Epithelial cell of prostate (primary cell): ENCODE results near the gene SLC13A4.
"Not testable (repeated sequence)": the region's sequence is repeated elsewhere in the genome, so short reads cannot be mapped to it uniquely, and the experiment has no call there.

ENCODE experiments used
- DNase-seq: peaks from one replicate; pipeline ENCODE4 v3.0.0-alpha.2; 2011; ENCODE audit warnings: low read depth, low spot score
- H3K27ac ChIP-seq: fragments of 450-650 bp; 2 replicates; pipeline ENCODE4 v1.5.1; 2017; ENCODE audit warnings: mild to moderate bottlenecking

SLC13A4 gene, protein sequence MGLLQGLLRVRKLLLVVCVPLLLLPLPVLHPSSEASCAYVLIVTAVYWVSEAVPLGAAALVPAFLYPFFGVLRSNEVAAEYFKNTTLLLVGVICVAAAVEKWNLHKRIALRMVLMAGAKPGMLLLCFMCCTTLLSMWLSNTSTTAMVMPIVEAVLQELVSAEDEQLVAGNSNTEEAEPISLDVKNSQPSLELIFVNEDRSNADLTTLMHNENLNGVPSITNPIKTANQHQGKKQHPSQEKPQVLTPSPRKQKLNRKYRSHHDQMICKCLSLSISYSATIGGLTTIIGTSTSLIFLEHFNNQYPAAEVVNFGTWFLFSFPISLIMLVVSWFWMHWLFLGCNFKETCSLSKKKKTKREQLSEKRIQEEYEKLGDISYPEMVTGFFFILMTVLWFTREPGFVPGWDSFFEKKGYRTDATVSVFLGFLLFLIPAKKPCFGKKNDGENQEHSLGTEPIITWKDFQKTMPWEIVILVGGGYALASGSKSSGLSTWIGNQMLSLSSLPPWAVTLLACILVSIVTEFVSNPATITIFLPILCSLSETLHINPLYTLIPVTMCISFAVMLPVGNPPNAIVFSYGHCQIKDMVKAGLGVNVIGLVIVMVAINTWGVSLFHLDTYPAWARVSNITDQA

DNA sequence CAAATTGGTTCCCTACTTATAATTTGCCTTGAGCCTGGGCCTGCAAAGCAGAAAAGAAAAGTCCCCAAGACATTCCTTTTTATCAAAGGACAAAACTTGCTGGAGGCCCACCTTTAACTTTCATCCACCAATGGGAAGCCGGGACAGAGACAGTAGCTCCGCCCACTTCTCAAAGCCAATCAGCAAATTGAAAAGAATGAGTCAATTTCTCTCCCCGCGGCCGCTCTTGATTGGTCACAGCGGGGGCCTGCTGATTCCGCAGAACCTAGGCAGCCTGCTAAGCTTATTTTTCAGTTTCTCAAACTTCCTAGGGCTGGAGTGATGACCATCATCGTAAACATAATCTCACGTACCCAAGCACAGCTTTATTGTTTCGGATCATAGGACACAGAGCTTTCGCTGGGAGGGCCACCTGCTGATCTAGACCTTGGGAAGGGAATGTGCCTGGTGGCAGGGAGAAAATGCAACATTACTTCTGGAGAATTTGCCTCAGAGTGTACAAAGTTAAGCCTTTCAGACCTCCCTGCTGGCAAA lies at the start of gene SLC13A4:
Gene SLC13A4, minus strand, starts transcription at position 51 of the 534 bp plus-strand sequence. CDS start 690 bp downstream, outside the sequence.
- no peak for DNase-seq
- no peak within 1 kb of the TSS for H3K27ac ChIP-seq

DNA sequence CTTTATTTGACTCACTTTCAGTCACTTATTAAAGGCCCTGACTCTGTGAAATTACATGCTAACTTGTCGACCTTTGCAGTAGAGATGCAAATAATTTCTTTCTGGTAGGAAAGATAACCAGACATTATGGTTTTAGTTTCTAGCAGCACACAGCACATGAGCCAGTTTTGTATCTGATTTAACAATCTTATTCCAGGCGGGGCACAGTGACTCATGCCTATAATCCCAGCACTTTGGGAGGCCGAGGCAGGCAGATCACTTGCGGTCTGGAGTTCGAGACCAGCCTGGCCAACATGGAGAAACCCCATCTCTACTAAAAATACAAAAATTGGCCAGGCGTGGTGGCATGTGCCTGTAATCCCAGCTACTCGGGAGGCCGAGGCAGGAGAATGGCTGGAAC lies 47.9 kb upstream of the SLC13A4 start:
- DNase-seq, result not testable (repeated sequence)

DNA sequence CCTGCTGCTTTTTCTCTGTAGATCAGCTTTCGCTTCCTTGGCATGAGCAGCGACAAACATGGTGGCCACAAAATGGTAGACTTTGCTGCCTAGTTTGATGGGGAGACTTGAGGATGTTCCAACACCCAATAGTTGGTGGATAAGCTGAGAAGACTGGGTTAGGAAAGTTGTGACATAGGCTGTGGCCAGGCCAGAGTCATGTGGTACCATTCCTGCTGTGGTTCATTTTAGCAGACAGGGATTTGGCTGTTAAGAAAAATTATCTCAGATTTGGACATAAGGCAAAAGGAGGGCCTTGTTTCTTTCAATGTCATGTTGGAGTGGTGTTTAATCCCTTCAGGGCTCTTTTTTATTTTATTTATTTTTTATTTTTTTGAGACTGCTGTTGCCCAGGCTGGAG lies 47.2 kb upstream of the SLC13A4 start:
- H3K27ac ChIP-seq, result peak overlapping the region; percentile 74
- no peak for DNase-seq

More for the DNA sequence above, 47.9 kb upstream of the SLC13A4 start:
- not testable (repeated sequence) for H3K27ac ChIP-seq

DNA sequence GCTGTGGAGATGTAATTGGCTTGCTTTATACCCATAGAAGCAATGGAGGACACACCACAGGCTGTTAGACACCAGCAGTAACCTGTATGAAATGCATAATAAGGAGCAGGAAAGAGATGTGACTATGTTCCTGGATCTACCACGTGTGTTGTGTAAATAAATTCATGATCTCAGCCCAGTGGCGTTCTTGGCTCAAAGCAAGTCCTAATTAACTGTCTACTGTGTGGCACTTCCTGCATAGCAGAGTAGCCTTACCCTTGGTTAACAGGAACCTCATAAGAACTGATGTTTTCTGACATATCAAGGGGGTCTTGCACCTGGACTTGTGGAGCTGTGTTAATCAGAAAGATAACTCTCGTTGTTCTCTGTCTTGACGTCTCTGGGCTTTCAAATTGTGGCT lies 46.3 kb upstream of the SLC13A4 start:
- DNase-seq, result peak; percentile 84
- peak overlapping the region; percentile 74 for H3K27ac ChIP-seq

DNA sequence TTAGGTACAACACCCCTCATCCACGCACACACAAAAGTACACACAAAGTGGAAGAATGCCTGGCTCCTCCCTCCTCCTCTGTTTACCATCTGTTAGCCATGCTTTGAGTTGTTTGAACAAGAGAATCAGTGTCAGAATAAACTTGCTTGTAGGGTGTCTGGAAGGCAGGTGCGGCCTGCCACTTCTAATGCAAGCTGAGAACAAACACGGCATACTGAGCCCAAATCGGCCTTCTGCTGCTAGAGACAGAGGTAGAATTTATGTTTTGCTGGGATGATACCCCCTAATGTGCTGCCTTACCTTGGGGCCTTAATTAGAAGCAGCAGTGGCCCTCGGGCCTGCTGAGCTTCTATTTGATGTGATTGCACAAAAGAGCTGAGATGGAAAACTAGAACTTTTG lies 45.5 kb upstream of the SLC13A4 start:
- no peak for DNase-seq
- H3K27ac ChIP-seq, result peak overlapping the region; percentile 74

DNA sequence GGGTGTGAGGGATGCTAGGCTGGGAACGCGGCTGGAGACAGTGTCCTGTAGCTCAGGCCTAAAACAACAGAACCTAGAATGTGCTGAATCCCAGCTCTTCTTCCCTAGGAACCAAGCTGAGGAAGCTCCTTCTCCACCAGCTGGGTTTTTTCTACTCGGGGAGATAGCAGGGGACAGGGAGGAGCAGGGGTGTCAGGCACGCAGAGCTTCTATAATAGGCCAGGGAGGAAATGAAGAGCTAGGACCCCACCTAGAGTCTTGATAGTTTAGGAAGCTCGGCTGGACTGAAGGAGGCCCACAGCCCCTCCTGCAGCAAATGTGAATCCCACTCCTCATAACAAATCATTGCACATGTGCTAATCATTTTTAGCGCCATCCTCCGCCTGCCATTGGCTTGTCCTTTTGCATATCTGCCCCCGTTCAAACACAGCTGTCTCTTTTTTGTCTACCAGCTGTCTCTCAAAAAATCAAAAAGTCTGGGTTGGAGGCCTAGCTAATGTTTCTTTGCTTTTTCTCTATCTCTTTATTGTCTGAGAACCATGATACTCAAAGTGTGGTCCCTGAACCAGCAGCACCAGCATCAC lies 44.7 kb upstream of the SLC13A4 start:
- DNase-seq, result no peak
- peak overlapping the region; percentile 74 for H3K27ac ChIP-seq

DNA sequence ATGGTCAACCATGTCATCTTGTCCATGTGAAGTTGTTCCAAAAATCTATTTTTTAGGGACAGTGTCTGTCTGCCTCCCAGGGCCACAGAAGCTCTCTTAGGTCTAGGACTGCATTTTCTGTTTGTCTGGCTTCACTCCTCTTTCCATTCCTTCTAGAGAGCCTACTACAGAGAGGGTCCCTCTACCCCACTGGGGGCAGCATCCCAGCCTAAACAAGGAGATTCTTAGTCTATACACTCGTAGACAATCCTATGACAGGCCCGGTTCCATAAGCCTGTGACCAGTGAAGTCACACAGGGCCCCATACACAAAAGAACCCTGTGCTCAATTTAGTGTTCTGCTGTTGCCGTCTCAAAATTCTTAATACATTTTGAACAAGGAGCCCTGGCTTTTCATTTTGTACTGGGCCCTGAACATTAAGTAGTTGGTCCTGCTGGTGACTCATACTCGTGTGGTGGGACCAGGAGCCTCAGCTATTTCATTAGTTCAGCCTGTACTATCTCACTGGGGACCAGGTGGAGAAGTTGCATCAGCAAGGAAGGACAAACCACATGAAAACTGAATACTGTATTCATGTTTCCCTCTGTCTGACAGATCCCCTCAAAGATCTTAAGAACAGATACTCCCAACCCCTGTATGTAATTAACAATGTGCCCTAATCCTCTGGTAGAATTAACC lies 44.1 kb upstream of the SLC13A4 start:
- DNase-seq, result no peak
- H3K27ac ChIP-seq, result peak overlapping the region; percentile 26

DNA sequence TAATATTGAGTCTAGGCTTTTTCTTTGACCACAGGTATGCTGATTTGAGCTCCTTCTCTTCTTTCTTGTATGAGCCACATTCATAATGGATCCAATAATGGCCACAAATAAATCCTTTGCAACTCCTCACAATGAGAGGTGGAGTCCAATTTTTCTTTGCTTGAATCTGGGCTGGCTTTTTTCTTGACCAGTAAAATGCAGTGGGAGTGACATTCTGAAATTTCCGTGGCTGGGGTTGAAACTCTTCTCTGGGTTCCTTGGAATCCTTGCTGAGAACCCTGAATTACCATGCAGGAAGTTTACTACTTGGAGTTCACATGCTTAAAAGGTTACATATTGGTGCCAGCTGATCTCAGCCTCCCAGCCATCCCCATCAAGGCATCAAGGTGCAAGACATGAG lies 43.1 kb upstream of the SLC13A4 start:
- H3K27ac ChIP-seq, result no peak overlapping the region
- no peak for DNase-seq

DNA sequence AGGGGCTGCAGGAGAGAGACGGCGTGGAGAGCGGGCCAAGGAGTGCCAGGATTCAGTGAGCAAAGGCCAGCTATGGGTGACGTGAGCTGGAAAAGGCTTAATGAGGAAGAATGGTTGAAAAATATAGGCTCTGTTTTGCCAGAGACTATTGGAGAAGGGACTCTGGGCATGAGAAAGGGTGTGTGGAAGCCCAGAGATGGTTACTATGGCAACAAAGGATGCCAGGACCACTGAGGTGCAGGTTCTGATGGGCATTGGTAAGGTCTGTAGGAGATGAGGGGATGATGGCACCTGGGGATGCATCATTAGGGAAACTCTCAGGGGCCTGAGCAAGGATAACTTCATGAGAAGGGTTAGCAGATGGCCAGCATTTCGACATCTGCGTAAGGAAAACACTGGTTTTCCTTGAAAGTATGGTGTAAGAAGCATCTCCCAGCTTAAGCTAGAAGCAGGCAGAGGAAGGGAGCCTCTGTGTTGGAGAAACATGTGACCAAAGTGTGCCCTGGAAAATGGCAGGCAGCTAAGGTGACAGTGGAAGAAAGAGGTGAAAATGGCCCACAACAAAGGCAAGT lies 42.2 kb upstream of the SLC13A4 start:
- H3K27ac ChIP-seq, result no peak overlapping the region
- no peak for DNase-seq

DNA sequence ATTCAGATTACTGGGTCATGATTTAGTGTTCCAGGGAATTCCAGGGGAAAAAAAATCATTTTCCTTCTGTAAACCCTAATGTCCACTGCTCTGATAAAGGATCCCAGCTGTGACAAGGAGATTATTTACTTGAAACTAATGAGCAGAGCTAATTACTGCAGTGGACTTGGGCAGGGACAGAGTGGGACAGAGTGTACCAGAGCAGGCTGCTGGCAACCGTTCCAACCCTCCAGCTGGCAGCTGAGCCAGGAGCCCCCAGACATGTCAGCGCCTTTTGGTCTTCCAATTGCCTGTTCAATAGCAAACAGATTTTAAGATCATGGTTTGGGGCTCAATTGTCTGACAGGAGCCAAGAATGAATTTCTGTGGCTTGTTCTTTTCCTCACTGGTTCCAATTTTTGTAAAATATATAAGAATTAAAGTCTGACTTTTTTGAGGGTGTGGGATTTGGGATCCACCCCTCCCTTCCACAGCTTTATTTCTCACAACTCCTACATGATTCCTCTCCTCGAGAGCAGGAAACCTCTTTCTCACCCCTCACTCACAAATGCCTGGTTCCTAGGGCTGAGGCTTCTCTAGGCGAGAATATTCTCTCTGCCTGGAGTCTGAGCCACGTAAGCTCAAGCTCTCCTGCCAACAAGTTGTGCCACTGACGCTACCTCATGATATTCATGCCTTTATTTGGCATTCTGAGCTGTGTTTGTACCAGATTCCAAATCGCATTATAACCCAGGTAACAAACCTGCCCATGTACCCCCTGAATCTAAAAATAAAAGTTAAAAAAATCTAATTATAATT lies 41.2 kb upstream of the SLC13A4 start:
- no peak for DNase-seq
- H3K27ac ChIP-seq, result no peak overlapping the region

DNA sequence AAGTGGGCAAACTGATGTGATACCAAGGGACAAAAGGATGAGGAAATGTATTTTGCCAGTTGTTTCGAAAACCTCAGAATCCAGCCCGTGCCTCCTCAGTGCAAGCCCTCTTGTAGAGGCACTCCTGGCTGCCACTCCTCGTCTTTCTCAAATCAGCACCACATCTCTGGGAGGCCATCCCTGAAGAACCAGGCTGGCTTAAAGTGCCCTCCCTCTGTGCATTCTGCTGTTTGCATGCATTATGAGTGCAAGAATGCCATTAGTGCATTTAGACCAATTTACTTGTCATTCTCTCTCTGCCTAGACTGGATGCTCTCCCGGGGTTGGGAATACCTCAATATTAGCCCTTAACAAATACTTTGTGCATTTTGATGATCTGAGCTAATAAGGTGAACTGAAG lies 40.5 kb upstream of the SLC13A4 start:
- DNase-seq, result no peak
- H3K27ac ChIP-seq, result no peak overlapping the region

DNA sequence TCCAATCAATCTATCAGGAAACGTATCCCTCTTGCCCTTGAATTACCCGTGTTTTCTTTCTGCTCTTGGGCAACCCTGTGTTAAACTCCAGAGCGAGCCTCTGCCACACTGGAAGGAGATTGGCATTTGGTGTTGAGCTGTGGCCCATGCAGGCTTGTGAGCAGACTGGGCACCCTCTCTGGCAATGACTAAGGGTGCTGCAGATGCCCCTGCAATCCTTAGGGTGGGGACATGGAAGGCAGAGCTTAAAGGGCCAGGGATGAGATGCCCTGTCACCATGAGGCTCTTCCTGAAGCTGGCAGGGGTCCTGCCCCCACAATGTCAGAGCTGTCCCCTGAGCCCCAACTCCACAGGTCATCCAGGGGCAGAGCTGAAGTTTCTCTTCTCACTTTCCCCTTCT lies 40.1 kb upstream of the SLC13A4 start:
- no peak for DNase-seq
- no peak overlapping the region for H3K27ac ChIP-seq

DNA sequence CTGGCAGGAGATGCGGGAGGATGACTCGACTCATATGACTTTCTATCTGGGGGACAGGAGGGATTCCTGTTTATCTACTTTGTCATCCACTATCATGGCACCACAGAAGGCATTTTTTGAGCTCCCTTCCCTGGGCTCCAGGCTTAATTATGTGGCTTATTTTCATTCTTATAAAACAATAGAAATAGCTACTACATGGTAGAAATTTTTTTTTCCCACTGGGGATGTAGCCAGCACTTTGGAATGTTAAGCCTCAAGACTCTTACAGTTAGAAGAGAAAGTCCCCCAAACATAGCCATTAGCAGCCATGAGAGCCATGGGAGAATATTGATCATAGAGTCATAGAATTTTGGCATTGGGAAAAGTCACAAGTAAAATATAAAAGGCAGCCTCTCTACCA lies 35.3 kb upstream of the SLC13A4 start:
- H3K27ac ChIP-seq, result no peak overlapping the region
- no peak for DNase-seq

DNA sequence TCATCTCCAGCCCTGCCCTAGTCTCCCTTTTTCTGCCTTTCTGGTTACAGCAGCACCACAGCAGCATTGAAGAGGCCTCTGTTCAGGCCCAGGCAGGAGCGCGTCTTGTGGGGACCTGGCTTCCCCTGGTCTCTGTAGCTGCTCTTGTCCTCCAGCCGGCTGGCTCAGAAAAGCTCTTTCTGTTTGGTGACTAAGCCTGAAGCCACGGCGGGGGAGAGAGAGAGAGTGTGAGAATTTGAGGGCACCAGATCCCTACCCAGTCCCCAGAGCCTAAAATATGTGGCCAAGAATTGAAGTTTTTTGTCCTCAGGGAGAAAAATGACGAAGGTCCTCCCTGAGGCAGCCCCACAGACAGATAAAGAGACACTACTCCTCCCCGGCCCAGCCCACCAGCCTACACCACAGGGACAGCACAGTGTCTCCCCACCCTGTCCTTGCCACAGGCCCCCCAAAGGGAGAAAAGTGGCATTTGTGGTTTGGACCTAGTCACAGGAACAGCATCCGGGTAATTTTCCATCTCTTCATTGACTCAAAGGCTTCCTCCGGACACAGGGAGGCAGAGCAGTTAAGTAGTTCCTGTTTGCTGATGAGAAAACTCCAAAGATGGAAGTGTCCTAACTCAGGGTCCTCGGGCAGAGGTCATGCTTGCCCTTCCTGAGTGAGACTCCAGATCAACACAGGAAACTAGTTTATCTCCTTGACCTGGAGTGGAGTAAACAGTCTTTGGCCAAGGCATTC lies 33.9 kb upstream of the SLC13A4 start:
- no peak for DNase-seq

DNA sequence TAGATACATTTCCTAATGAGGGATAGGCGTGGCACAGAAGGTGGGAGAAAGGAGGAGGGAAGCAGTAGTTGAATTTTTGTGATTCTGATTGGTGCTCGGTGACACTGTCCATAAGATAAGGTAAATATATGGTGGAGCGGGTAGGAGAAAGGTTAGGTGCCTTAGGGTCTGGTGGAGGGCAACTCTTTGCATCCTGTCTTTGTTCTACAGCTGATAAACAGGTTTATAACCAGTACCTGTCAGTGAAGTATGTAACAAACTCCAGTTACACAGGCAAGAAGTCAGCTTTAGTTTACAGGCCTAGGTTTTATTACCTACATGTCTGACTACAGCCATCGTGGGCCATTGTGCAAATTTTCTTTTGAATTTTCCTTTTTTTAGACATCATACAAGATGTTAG lies 31.5 kb upstream of the SLC13A4 start:
- no peak overlapping the region for H3K27ac ChIP-seq

More for the DNA sequence above, 33.9 kb upstream of the SLC13A4 start:
- H3K27ac ChIP-seq, result peak overlapping the region; percentile 33

DNA sequence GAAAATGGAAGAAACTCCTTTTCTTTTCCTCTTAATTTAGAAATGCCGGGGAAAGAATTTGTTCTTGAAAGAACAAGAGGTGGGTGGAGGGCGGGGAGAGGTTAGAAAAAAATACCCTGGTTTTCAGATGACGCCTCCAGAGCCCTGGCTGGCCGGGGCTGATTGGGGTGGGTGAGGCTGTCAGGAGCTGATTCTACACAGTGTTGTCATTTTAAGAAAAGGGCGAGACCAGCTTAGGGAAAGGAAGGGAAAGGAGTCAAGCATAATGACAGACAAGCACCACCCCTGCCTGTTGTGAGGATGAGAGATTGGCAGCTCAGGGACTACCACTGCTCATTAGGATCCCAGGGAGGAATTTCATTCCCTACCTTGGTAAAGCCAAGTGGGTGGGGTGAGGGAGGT lies 30.5 kb upstream of the SLC13A4 start:
- DNase-seq, result no peak
- peak overlapping the region; percentile 48 for H3K27ac ChIP-seq

More for the DNA sequence above, 31.5 kb upstream of the SLC13A4 start:
- DNase-seq, result no peak

DNA sequence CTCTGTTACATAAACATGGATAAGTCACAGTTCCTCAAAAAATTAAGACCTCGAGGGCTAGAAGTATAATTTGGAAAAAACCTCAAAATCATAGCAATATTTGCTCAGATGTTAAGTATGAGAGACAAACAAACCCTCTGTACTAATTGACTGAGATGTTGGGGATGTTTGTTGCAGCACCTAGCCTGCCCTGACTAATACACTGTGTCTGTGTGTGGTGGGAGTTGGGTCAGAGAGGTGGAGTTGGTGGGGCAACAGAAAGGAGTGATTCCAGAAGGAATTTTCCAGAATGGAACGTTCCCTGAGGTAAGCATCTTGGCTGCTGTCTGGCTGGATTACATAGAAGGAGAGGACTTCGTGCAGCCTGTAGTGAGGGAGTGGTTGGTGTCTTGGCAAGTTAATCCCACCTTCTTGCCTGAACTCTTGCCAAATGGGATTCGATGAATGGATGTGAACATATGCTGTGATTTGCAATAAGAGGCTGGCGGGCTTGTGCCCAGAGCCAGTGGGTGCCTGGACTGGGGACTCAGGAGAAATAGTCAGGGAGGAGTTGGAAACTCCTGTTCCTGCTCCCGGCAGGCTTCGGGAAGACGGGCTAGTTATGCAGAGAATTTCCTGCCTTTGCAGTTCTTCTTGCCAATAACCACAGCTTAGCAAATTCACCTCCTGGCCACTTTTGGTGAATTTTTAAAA lies 29.9 kb upstream of the SLC13A4 start:
- peak overlapping the region; percentile 48 for H3K27ac ChIP-seq
- no peak for DNase-seq

DNA sequence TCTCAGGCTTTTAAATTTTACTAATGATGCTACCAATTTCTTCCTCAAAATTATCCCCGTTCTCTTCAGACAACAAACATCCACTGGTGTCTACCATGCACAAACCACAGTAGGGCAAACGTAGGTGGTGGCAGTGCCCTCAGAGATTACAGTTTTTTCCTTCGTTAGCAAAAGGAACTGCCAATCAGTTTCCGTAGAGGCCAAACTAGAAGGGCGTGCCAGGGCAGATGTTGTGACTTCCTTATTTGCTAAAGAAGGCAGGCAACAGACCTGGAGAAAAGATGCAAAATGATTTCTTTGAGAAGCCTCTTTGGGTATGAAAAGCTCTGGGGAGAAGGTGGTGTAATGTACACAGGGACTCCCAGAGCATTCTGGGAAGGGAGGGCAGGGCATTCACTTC lies 28.2 kb upstream of the SLC13A4 start:
- no peak for DNase-seq
- H3K27ac ChIP-seq, result no peak overlapping the region
